GOT3 (cell line): ENCODE data around the gene KIAA1191.

Source experiments
- DNase-seq: peaks from one replicate; lab custom pipeline; 2025; ENCODE audit warnings: mixed read lengths; lab: John Stamatoyannopoulos, UW

The KIAA1191 gene

DNA sequence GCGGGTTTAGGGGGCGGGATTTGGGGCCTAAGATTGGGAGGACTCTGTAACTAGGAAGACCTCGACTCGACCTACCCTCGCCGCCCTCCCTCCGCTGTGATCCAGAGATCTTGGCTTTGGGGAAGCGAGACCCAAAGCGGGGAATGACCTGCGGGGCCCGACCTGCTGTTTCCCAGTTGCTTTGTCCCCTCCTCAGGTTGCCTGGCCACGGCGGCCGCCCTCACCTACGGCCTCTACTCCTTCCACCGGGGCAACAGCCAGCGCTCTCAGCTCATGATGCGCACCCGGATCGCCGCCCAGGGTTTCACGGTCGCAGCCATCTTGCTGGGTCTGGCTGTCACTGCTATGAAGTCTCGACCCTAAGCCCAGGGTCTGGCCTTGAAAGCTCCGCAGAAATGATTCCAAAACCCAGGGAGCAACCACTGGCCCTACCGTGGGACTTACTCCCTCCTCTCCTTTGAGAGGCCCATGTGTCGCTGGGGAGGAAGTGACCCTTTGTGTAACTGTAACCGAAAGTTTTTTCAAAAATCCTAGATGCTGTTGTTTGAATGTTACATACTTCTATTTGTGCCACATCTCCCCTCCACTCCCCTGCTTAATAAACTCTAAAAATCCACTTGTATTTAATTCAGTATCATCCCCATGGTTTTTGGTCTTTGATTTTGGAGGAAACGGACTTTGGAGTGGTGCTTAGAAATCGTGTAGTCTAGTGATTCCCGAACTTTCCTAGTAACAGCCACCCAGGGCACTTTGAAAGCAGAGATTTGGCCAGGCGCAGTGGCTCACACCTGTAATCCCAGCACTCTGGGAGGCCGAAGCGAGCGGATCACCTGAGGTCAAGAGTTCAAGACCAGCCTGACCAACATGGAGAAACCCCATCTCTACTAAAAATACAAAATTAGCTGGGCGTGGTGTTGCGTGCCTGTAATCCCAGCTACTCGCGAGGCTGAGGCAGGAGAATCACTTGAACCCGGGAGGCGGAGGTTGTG, 27.9 kb upstream of the KIAA1191 start:
- no peak for DNase-seq

DNA sequence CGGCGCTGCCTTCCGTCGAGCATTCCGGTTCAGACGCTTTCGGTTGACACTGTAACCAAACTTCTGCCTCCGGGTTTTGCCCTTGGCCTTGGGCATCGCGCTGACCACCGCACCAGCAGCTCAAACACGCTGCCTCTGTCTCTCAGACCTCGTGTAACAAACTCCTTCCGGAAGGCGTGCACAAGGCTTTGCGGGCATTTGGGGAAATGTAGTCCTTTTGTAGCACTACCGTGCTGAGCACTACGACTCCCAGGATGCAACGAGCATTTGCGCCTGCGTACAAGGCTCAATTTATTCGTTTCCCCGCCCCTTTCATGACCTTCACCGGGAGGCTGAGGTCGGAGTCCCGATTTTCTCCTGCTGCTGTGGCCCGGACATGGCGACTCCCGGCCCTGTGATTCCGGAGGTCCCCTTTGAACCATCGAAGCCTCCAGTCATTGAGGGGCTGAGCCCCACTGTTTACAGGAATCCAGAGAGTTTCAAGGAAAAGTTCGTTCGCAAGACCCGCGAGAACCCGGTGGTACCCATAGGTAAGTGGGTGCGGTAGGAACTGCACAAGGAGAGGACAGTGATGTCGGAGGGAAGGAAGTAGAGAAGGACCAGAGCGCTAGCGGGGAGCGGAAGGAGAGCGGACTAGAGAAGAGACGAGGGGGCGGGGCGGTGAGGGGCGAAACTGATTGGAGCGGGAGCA, 27.0 kb upstream of the KIAA1191 start, which contains the start of the genes HIGD2A and NOP16:
Gene HIGD2A, plus strand, starts transcription at position 308 of the 691 bp plus-strand sequence. Its CDS starts 69 bp downstream, at position 377.
Gene NOP16, minus strand, starts transcription at position 155 of the 691 bp plus-strand sequence. Its CDS starts 59 bp downstream, at position 96.
- DNase-seq = peak; percentile 98

DNA sequence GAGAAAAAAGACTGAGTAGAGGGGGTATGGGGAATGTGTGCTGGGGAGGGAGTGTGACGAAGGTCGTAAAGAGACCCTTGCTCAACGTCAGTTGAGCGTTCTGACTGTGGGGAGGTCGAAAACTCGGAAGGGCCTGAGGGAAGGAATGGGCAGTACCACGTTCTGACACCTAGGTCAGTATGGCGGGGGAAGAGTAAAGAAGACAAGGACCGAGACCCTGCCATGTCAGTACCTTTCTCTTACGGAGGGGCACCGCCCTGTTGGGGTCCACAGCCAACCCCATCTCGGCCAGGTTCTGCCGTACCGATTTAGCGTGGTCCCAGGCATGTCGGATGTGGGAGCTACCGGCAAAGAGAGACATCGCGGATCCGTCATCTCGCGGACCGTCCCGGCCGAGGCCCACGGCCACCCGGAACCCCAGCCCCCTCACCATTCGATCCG, 26.5 kb upstream of the KIAA1191 start:
- no peak for DNase-seq

DNA sequence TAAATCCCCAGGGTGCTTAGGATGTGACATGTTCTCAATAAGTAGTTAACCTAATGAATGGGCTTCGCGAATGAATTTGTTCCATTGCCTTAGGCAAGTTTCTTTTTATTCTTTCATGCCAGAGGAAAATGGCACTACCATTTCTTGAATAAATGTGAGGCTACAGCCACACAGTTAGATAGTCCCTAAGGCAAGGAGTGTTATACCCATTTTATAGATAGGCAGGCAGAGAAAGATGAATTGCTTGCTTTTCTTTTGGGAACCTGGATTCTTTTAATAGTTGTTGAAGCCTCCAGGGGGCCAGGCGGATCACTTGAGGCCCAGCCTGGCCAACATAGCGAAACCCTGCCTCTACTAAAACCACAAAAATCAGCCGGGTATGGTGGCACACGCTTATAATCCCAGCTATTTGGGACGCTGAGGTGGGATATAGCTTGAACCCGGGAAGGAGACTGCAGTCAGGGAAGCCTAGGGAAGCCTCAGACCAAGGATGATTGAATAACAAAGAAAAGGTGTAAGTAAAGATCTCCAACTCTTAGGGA, 25.9 kb upstream of the KIAA1191 start:
- no peak for DNase-seq

DNA sequence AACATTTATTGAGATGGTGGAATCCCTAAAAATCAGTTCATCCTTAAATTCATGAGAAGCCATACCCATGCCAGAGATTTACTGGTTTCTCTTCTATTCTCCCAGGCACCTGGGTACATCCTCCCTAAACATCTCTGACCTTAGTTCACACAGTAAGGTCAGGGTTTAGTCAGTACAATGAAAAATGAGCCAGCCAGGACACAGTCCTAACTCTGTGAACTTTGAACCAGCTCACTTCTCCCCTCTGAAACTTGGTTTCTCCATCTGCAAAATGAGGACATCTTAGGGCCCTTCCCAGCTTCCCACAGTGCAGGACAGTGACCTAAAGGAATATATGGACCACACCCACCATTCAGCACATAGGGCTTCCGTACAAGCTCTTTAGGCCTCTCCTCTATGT, 24.9 kb upstream of the KIAA1191 start:
- no peak for DNase-seq

DNA sequence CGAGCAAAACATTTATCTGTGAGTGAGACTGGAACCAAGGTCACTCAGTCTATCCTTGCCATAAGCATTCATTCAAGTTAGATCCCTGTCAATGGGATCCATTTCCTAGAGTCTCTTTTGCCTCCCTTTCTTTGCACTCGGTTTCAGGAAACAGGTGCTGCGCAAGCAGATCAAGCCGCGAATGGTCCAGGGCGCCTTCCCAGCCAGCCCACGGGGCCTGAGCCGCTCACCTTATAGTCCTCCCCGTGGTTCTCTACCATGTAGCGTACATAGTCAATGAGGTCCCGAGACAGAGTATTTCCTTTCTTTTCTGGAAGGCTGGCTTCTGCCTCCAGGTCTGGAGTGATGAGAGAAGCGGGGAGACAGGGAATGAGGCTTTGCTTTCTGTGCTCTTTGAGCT, 23.4 kb upstream of the KIAA1191 start:
- DNase-seq = no peak

DNA sequence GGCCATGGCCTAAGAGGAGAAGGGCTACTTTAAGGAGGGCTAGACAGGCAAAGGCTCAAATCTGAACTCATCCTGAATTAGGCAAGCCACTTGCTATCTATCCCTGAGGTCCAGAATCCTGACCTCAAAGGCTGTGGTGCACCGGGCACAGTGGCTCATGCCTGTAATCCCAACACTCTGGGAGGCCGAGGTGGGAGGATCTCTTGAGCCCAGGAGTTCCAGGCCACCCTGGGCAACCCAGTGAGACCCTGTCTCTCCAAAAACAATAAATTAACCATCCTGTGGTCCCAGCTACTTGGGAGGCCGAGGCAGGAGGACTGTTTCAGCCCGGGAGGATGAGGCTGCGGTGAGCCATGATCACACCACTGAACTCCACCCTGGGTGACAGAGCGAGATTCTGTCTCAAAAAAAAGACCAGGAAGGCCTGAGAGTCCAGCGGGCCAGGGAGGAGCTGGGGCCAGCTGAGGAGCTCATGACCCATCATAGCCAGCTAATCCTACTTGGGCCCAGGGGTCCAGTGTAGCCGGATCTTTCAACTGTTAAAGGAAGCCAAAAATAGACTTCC, 22.9 kb upstream of the KIAA1191 start:
- no peak for DNase-seq

DNA sequence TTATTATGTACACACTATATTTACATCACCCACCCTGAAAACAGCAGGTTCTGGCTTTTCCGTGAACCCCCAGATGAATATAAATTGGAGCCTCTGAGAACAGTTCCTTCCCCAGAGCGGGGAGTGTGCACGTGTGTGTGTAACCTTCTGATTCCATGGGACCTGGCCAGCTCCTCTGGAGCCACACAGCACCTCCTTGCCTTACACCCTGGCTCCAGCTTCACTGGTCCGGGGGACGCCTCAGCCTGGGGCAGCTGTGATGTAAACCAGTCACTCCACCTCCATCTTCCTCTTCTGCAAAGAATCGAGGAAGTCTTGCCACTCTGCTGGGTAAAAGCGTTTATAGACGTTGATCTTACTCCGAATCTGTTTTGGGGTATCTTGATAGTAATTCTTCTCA, 22.4 kb upstream of the KIAA1191 start:
- DNase-seq = no peak

DNA sequence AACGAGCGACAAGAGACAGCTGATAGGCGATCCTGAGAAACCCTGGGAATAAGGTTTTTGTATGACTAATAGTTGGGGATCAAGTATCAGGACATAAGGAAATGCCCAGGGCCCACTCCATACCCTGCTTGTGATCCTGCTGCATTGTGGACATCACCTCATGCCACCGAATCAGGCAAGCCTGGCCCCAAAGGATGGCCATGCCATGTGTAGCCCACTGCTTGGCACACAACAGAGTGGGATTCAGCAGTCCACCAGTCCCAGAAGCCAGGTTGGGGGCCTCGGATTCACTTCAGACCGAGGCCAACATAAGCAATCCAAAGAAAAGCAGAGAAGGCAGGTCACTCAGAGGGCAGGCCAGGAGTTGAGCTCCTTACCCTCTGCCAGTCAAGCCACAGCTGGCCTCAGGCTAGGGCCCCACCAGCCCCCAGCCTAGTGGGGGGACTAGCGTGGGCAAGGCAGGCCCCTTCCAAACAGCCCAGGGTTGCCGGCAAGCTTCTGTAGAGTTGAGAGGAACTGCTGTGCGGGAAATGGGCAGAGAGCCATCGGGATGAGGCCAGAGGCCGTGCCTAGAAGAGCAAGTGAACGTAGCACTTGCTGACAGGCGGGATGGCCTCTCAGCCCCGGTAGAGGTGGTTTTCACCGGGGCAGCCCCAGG, 21.8 kb upstream of the KIAA1191 start:
- no peak for DNase-seq

DNA sequence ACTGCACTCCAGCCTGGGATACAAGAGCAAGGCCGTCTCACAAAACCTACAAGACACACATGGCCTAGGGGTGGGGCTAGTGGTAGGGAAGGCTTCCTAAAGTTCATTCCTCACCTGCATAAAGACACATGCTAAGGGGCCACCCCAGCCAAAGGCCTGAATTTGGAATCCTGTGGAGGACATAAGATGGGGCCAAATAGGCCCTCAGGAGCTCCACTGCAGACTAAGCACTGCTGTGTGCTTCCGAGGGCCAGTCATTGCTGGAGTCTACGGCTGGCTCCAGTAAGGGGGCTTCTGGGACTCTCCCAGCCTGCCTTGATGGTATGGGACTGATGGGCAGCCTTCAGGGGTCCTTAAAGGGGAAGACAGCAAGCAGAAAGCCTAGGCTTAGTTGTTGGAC, 21.2 kb upstream of the KIAA1191 start:
- no peak for DNase-seq

DNA sequence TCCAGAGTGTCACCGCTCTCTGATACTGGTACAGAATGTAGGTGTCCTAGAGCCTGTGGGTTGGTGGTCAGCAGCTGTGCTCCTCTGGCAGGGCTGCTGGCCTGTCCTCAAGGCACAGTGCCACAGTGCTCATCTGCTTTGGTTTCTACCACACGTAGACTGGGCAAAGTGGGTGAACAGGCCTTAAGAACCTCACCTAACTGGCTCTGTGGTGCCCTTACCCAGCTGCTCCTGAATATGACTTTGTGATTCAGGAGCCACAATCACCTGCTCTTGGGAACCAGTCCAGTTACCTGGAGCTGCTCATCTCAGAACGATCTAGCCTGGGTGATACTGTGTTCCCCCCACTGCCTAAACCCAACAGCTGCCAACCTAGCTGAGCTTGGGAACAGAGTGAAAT, 20.4 kb upstream of the KIAA1191 start:
- no peak for DNase-seq

DNA sequence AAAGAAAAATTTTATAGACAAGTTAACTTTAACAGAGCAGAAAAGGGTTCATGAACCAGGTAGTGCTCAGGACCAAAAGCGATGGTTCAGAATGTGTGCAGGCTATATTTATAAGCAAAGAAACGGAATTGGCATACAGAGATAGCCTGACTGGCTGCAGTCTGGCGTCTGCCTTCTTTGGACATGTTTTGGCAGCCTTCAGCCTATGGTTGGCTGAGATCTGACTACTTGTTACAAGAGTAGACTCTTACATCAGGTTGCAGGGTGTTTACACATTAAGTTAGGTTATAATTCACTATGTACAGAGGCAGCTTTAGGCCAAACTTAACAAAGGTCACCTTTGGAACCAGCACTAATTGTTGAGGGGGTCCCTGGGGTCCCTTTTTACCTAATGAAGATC, 19.9 kb upstream of the KIAA1191 start:
- DNase-seq = no peak

DNA sequence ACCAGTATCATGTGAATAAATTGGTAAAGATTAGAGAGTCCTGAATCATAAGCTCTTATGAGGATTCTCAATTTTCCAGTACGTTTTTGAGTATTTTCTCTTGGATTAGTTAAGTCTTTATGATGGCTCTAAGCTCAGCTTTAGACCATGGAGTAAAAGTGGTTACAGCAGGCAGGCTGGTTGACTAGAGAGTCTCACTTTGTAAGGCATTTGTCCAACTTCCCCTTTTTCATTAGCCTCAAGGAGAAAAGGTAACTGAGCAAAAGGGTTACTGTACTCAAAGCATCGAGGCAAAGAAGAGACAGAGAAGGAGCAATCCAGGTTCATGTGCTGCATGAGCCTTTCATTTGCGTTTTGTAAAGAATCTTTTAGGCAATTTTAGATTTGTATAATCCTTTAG, 18.3 kb upstream of the KIAA1191 start:
- no peak for DNase-seq

DNA sequence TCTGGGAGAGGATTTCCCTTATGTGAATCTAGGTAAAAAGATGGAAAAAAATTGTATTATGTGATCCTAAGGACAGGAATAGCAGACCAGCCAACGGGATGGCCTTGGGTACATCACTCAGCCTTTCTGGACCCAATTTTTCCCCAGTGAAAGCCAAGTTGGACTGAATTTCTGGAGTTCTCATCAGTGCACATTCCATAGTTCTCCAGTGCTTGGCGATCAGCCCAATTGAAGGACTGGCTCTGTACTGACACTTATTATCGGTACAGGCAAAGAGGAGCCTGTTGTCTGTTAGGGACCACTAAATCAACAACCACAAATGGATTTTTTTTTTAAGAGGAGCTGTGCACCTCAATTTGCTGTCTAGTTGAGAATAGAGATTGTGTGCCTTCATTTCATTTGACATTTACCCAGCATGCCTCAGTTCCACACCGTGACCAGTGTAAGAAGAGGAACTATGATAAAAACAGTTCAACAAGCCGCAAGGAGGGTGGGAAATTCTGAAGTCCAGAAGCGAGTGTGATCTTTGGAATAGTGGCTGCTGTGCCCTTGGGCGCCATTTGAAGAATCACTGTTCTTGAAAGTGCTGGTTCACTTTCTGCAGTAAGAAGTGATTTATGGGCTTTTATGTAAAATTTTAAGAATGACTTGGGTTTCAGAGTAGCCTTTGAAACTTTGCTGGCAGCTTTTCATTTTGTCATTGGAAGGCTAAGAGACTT, 11.7 kb upstream of the KIAA1191 start:
- no peak for DNase-seq

DNA sequence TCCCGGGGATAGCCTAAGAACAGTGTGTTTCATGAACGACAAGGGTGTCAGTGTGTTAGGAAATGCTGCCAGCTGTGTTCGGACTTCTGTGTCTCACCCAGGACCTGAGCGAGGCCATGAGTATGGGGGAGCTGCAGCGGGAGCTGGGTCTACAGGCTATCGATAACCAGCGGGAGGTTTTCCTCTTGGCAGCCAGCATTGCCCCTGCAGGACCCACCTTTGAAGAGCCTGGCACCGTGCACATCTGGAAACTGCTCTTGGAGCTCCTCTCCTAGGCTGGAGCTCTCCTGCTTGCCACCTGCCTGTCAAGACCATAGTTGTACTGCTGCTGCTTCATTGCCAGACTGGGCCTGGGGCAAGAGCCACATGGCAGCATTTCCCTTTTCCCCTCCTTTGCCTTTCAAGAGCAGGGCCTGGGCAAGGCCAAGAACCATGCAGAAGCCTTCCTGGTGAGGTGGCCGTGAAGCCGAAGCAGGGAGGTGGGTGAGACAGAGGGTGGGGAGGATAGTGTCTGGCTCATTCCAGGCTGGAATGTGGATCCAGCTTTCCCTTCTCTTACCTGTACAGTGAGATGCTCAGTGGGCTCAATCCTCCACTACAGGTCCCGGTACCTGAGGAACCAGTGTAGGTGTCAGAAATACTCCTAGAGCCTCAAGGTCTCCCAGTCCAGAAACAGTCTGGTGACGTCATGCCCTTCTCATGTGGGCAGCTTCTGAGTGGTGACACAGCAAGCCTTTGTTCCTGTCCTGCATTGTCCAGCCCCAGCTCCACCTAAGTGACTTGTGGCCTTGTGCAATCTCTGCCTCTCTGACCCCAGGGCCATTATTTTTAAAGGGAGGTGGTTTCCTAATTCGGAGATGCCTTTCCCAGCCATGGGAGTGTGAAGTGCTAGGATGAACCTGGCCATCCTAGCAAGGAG, 10.3 kb upstream of the KIAA1191 start:
- no peak for DNase-seq

DNA sequence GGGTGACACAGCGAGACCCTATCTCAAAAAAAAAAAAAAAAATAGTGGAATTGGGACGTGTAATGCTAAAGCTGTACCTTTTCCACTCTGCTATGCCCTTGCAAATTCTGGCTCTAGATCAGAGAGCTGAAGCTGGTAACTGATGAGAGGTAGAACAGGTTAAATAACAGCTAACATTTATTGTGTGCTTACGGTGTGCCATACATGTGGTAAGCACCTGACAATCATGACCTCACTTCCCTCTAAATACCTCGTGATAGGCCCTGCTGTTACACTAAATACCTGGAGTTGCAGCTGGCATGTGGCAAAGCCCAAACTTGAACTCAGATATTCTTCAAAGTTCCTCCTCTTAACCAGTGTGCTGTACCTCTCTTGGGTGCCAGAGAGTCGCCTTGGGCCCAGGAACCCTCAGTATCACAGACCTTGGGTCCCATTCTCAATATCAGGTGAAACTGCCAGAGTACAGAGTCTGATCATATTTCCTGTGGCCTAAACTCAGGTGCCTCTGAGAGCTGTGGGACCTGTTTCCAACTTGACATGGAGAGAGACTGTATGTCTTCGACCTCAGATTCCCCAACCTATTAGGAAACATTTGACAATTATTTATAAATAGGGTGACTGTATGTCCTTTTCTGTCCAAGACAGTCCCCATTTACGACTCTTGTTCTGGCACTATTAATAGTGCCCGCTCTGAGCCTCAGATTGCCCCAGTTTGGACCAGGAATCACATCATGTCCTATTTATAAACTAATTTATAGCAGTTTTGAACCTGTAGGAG, 8.6 kb upstream of the KIAA1191 start:
- no peak for DNase-seq

DNA sequence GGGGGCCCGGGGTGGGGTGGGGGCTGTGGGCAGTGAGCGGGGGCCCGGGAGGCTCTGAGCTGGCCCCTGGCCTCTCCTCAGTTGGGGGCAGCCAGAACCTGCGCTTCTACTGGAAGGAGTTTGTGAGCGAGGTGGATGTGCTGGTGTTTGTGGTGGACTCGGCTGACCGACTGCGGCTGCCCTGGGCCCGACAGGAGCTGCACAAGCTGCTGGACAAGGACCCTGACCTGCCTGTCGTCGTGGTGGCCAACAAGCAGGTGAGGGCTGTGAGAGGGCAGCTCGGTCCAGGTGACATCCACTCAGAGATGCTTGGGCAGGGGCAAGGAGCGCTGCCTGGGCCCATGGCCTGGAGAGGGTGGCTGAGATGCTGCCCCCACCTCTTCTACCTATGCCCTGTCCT, 7.2 kb upstream of the KIAA1191 start:
- DNase-seq = no peak

DNA sequence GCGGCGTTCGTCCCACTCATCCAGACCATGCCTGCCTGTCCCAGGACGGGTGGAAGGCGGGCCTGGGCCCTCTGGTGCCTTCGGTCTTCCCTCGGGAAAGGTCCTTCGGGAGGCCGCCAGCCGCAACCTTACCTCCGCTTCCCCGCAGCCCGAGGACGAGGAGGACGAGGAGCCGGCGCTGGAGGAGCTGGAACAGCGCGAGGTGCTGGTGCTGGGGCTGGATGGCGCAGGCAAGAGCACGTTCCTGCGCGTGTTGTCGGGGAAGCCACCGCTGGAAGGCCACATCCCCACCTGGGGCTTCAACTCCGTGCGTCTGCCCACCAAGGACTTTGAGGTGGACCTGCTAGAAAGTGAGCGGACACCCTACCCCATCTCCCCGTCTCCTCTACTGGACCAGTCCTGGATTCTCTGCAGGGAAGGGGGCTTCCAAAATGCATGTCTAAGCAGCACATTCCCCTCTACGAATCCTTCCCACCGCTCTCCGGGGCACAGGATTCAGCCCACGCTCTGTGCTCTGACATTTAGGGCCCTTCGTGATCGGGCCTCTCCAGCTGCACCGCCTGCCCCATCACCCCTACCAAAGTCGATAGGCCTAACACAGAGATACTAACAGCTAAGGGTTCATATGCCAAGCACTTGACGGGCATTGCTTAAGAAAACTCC, 4.8 kb upstream of the KIAA1191 start:
- DNase-seq = no peak
